ENCODE results near the gene EIF2AK3.
"Not testable (repeated sequence)": the region's sequence is repeated elsewhere in the genome, so short reads cannot be mapped to it uniquely, and the experiment has no call there.

EIF2AK3 gene

GRCh38 chr2:88627055-88627855 lies at the start of gene EIF2AK3:
EIF2AK3 (minus strand) TSS chr2:88627464; CDS start chr2:88627274, 190 bp downstream.
- peak; percentile 99 for DNase-seq

GRCh38 chr2:88673363-88673762 lies 46.1 kb upstream of the EIF2AK3 start:
- no peak for DNase-seq

- DNase-seq: no peak
Observed at GRCh38 chr2:88671786-88672427, 44.6 kb upstream of the EIF2AK3 start.

DNA sequence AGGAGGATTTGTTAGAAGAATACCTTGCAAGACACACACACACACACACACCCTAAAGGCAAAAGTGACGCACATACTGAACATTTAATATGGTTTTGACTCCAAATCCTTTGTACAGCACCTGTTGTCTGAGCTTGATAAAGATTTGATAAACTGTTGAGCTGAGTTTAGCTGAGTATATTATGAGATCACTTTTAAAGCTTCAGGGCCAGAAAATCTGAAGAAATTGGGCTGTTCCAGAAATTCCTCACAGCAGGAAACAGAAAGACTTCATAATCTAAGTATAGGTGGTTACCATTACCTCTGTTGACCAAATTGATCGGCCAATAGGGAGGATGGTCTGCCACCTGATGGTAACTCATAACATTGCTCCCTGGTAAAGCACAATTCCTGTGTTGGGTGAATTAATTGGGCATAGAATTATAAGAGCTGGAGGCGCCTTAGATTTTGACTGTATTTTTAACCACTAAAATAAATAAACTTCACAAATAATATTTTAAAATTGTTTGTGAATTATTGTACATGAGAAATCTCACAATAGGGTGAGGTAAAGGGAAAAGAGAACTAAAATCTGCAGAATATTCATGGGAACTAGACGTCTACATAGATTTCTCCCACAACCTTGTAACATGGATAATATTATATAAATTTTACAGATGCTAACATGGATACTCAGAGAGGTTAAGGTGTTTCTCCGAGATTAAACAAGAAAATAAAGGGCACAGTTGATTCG lies 42.4 kb upstream of the EIF2AK3 start:
- DNase-seq: no peak

- DNase-seq: no peak
Observed at GRCh38 chr2:88668862-88669261, 41.6 kb upstream of the EIF2AK3 start.

- DNase-seq: no peak
Observed at GRCh38 chr2:88667219-88667618, 40.0 kb upstream of the EIF2AK3 start.

GRCh38 chr2:88666576-88666975 lies 39.3 kb upstream of the EIF2AK3 start:
- no peak for DNase-seq

DNA sequence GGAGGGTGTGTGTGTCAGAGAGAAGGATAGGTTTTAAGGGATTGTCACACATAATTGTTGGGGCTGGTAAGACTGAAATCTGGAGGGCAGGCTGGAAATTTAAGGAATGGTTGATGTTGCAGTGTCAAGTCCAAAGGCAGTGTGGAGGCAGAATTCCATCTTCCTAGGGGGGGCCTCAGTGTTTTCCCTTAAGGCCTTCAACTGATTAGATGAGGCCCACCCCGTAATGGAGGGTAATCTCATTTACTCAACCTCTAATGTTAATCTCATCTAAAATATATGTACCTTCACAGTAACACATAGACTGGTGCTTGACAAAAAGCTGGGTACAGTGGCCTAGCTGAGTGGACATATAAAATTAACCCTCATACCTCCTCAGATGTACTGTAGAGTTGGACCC lies 33.4 kb upstream of the EIF2AK3 start:
- no peak for DNase-seq

GRCh38 chr2:88659538-88659915 lies 32.3 kb upstream of the EIF2AK3 start:
- DNase-seq: no peak

- DNase-seq: no peak
Observed at GRCh38 chr2:88658881-88659537, 31.7 kb upstream of the EIF2AK3 start.

DNA sequence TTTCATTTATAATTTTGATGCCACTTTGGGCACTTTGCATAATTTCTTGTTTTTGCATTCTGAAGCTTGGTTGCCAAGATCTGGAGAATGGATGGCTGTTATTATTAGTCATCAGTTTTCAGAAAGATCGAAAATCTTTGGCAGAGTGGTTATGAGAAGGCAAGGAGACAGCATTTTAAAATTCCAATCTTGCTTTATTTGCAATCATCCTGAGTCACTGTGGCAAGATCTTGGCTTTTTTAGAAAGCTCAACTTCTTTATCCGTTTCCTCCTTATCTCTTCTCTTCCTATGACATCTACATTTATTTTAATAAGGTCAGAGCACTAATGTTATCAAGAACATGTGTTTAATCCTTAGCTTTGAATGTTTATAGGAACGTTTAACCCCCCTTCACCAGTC lies 31.1 kb upstream of the EIF2AK3 start:
- no peak for DNase-seq

DNA sequence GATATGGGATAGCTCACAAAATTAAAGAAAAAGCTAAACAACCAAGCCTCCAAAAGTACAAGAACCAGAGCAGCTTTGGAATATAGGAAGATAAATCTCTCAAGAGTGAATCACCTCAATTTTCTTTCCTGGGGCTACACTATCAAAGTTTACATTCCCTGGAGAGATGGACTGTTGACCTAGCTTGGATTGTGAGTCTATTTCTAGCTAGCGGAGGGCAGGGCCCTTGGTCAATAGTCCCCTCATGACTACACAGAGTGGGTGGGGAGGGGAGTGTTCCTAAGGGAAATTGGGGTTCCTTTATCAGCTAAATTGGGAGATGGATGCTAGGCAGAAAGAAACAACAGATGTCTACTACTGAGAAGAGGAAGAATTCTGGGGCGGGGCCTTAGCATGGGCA lies 29.9 kb upstream of the EIF2AK3 start:
- DNase-seq: no peak

GRCh38 chr2:88656690-88657089 lies 29.4 kb upstream of the EIF2AK3 start:
- DNase-seq: no peak

- DNase-seq: no peak
Observed at GRCh38 chr2:88654714-88655113, 27.4 kb upstream of the EIF2AK3 start.

GRCh38 chr2:88651646-88652045 lies 24.4 kb upstream of the EIF2AK3 start:
- DNase-seq: no peak

DNA sequence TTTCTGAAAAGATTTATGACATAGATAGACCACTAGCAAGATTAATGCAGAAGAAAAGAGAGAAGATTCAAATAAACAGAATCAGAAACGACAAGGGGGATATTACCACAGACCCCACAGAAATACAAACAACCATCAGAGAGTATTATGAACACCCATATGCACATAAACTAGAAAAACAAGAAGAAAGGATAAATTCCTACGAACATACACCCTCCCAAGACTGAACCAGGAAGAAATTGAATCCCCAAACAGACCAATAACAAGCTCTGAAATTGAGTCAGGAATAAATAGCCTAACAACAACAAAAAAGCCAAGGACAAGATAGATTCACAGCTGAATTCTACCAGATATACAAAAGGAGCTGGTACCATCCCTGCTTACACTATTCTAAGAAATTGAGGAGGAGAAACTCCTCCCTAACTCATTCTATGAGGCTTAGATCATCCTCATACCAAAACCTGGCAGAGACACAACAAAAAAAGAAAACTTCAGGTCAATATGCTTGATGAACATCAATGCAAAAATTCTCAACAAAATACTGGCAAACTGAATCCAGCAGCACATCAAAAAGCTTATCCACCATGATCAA lies 18.1 kb upstream of the EIF2AK3 start:
- not testable (repeated sequence) for DNase-seq

DNA sequence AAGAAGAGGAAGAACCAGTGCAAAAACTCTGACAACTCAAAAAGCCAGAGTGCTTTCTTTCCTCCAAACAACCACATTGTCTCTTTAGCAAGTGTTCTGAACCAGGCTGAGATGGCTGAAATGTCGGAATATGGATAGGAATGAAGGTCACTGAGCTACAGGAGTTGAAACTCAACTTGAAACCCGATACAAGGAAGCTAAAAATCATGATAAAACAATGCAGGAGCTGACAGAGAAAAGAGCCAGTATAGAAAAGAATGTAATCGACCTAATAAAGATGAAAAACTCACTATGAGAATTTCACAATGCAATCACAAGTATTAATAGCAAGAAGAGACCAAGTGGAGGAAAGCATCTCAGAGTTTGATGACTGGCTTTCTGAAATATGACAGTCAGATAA lies 15.0 kb upstream of the EIF2AK3 start:
- DNase-seq: no peak

DNA sequence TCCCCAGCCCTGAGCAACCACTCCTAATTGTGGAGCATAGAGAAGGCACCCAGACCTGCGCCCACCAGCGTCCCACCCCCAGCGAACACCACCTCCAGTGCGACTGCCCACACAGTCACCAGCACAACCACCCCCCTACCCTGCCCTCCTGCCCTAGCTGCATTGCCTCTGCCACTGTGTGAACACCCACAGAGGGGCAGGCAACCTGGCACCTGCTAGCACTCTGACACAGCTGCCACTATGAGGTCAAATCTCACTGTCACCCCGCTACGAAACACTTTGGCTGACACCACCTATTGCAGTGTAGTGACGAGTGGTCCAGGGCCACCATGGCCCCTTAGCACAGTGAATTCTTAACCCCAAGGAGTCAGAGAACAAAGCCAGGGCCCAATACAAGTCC lies 14.1 kb upstream of the EIF2AK3 start:
- no peak for DNase-seq

DNA sequence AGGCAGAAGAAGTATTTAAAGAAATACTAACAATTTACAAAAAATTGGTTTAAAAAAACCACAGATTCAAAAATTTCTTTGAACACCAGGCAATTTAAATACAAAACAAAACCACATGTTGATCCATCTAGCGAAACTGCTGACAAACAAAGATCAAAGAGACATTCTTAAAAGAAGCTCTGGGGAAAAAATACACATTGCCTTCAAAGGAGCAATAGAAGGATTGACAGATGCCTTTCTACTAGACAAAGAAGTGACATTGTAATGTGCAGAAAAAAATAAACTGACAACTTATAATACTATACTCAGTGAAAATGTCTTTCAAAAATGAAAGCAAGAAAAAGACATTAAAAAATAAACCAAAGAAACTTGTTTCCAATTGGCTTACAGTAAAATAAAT lies 12.6 kb upstream of the EIF2AK3 start:
- DNase-seq: no peak

DNA sequence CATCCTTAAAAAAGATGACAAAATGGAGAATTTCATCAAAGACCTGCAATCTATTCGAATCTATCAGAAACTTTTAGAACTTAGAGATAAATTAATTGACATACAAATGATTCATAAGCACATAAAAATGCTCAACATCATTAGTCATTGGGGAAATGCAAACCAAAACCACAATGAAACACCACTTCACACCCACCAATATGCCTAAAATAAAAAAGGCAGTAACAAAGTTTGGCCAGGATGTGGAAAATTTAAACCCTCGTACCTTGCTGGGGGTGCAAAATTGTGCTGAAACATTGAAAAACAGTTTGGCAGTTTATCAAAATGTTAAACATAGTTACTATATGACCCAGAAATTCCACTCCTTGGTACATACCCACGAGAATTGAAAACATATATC lies 11.5 kb upstream of the EIF2AK3 start:
- no peak for DNase-seq

DNA sequence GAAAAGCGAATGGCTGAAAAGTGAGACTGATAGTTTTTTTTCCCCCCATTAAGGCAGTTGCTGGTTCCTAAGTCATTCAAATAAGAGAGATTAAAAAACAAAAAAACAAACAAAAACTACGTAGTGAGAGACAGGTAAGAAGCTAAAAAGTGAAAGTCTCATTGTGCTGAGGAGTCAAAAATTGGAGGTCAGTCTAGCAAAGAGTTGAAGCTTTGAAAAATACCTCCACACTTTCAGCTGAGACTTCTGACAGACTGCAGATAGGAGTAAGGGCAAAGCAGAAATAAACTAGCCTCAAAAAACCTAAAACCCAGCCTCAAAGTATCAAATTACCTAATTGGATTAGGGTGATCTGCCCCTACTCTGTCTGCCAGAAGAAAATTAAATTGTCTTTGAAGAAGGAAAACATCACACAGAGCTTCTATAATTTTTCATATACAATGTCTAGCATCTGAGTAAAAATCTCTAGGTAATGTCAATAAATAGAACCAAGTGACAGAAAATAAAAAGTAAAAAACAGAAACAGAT lies 10.9 kb upstream of the EIF2AK3 start:
- no peak for DNase-seq

DNA sequence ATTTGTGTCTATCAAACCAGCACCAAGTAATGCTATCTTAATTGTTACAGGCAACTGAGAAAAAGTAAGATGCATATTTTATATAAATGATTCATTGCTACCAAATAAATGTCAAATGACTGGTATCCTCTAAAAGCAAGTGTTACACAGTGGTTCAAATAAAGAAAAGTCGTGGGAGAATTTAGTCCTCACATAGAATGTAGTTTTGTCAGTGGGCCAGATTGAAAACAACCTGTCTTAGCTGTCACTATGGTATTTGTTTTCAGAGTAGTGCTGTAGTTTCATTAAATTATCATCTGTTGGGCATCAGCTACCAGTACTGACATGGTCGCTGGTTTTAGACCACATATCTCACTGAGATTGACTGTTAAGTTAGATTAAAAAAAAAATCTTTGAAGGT lies 10.2 kb upstream of the EIF2AK3 start:
- DNase-seq: no peak

DNA sequence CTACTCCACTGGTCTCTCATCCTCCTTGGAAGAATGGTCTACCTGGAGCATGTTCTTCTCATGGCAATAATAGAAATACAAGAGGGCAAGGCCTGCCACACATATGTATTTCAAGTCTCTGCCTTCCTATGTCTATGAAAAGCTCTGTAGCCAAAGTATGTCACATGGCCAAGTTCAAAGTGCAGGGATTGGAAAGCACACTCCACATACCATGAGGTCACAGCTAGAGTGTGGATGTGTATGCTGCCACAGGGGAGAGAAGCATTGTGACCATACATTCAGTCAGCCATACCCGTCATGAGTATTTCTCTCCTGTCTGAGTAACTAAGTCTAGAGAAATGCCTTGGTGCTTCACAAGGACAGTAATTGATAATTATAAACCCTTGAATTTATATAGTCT lies 8.8 kb upstream of the EIF2AK3 start:
- DNase-seq: no peak
